GM21515 (cell line): Measurements from ENCODE around the gene SLC35E4.
"Not testable (repeated sequence)": the region's sequence is repeated elsewhere in the genome, so short reads cannot be mapped to it uniquely, and the experiment has no call there.

Source experiments
- ATAC-seq: cut with Tn5 transposase; IDR thresholded peaks from one replicate; pipeline ENCODE4 v1.9.1; 2021; ENCODE audit not compliant: unreplicated experiment

Gene SLC35E4

DNA sequence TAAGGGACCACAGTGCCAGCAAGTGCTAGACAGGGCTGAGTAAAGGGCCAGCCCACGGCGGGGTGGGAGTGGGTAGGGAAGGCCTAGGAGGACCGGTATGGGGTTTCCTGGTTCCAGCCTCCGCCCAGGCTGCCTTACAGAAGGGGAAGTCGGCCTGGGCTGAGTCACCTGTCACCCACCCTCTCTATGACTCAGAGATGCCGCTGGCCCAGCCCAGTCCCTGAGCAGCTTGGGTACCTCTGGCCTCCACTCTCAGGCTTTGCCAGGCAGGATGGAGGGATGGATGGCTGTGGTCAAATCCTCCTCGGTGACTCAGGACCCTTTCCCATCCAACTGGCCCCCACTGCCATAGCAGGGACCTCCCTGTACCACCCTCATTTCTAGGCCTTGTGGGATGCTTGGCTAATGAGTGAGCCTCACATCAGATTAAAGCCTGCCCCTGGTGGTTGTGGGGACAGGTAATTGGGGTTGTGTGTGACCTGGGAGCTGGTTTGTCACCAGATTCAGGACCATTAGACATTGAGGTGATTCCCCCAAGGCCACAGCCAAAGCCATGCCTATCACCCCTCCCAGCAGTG, 13.9 kb downstream of the SLC35E4 start:
- no peak for ATAC-seq

DNA sequence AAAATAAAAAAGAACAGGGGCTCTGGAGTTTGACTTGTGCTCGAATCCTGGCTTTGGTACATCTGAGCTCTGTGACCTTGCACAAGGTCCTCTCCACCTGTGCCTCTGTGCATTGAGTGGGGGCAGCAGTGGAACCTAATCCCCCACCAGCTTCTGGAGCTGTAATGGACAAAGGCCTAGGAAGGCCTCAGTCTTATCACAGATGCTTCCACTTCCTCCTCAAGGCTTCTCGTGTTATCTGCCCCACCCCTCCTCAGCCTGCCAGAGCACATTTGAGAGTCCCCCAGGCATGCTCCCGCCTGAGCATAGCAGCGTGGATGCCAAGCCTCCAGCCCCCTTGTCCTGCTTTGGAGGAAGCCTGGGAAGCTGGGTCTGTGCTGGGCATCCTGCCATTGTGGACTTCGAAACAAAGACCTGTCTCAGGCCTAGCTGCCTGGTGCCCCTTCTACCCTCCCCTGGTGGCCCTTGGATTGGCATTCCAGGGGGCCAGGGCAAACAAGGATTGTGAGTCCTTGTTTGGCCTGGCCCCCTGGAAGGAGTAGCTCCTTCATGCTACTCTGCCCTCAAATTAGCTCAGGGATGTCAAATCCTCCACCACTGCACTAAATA, 15.0 kb downstream of the SLC35E4 start:
- no peak for ATAC-seq

DNA sequence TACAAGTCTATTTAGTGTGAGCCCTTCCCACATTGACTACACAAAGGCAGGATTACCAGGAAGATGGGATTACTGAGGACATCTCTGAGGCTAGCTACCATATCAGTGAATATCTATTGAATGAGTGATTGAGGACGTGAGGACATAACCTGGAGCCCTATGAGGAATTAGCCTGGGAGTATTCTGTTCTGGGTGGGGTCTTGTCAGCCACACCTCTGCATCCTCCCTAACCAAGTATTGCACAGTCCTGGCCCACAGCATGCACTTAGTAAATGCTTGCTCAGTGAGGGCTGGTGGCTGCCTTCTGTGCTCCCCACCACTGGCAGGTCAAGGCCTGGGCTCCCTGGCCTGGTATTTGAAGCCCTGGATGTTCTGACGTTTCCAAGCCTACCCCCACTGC, 17.3 kb downstream of the SLC35E4 start:
- ATAC-seq: no peak

DNA sequence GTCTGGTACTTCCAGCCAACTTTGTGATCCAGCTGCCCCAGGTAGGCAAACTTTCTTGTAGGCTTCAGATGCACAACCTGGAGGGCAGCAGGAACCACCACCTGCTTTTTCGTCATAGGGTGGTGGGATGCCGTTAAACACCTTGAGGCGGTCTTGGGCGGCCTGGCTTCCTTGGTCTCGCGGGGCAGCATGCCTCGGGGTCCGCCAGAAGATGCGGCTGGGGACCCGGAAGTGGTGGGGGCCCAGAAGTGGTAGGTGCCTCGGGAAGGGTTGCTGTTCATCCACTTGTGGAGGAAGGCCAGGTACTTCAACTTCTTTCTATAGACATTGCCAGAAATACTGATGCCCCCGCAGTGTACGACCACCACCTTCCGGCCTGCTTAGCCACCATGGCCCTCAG, 18.8 kb downstream of the SLC35E4 start:
- ATAC-seq: no peak

DNA sequence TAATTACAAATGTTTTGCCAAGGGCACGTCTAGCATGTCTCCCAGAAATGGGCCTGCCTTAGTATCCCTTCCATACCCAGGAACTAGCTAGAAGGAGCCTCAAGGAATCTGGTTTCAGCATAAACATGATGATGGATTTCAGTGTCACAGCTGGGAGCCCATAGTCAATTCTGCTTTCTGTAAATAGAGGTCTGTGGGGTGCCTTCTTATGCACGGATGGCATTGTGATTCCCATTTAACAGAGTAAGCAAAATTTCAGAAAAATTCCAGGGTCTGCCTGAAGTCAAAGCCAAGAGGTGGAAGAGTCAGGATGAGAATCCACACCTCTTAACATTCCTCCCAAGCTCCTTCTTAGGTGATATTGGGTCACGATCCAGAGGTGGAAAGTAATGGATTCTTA, 20.0 kb downstream of the SLC35E4 start:
- ATAC-seq: no peak

DNA sequence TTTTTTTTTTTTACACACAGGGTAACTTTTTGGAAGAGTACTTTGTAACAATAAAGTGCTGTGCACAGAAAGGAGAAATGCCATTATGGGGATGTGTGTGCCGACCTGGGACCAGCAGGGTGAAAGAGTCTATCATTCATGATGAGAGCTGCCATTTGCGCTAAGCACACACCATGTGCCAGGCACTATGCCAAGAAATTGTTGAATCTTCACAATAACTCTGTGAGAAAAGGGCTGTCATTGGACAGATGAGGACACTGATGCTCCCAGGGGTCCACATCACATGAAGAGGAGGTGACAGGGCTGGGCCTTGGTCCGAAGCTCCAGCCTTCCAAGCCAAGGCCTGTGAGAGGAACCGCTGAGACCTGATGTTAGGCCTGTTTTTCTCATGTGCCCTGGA, 26.5 kb downstream of the SLC35E4 start:
- ATAC-seq: no peak

DNA sequence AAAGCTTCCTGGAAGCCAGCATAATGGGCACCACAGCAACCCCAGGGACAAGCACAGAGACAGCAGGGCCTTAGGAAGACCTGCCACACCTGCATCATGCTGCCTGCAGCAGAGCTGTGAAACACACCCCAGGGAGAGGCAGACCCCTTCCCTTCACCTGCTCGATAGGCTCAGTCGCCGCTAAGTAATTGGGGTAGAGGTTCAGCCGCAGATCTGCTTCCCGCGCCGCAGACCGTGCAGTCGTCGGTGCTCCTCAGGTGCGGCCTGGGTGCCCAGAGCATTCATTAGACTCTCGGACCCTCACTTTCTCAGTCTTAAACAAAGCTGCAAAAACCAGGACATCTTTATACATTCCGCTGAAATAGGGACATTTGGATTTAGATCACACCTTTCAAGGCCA, 29.2 kb downstream of the SLC35E4 start:
- ATAC-seq: no peak

DNA sequence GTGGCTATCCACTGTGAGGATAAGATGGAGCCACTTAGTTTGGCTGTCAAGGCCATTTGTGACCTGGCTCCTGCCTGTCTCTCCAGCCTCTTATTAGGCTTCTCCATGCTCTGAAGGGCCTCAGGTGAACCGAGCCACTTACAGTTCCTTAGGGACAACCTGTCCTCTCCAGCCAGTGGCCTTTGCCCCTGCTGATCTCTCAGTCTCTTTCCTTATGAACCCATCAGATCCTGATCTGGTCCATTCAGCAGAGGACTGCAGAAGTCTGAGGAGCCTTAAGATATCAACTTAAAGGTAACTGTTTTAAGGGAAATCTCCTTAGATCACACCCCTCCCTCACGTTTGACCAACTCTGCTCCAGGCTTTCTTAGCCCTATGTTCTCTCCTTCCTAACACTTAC, 29.7 kb downstream of the SLC35E4 start:
- no peak for ATAC-seq

DNA sequence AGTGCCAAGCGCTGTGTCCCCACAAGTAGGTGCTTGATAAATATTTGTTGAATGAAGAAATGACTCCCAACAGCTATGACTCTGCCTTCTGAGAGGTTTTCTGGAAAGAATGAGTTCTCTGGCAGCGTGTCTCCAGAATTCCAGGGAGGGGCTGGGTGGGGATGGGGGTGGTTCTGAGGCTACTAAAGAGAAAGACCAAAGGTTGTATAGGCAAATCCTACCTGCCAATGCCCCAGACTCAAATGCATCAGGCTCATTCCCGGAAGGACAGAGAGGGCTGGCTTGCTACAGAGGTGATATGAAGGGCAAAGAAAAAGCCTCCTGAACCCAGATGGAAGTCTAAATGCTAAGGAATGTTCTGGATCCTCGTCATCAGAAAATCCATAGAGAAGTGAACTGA, 30.2 kb downstream of the SLC35E4 start:
- no peak for ATAC-seq

DNA sequence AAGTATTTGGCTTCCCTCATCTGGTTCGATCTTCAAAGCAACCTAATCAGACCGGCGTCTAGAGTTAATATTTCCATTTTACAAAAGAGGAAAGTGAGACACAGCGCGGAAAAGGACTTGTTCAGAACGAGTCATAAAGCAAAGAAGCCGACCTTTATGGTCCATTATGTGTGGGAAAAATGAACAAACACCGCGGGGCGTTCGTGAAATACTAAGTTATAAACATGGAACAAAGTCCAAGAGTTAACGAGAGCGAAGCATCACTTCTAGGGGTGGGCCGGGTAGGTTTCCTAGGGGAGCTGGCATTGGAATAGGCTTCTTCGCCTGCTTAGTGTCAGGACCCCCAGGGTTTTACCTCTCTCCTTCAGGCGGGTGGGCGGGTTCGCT, 31.5 kb downstream of the SLC35E4 start:
- no peak for ATAC-seq

DNA sequence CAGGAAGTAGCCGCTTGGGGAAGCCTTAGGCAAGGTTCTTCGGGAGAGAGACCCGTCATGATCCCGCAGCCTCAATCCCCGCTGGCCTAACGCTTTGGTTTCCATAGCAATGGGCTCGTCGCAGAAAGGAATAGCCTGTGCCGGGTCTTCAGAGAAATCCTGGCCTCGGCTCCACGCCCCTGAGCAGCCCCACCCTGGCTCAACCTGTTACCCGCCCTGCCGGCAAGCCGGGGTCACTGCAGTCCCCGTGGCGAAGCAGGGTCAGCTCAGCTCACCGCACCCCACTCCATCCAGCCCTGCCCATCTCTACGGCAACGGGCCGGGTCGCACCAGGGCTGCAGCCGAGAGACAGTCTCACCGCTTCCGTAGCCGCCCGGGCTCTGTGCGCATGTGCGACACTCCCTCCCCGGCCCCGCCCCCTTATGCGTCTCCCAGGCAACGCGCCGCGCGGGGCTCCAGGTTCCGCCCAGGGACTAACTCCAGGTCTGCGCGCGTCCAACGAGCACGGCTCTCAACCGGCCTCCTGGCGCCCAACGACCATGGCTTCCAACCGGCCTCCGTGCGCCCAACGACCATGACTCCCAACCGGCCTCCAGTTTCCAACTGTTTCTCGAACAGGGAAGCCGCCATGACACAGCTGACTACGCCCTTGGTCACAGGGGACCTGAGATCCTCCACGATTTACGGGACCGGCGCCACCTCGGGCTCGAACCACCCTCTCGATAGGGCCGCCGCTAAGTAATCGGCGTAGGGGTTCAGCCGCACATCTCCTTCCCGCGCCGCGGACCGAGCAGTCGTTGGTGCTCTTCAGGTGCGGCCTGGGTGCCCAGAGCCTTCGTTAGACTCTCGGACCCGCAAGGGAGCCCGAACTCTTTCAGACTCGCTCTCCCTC, 32.2 kb downstream of the SLC35E4 start, which contains the start of gene DUSP18:
TSS of gene DUSP18 (minus strand) at position 382 of the 892 bp plus-strand sequence. CDS start 3,872 bp downstream, outside the sequence.
- ATAC-seq: peak; percentile 82

DNA sequence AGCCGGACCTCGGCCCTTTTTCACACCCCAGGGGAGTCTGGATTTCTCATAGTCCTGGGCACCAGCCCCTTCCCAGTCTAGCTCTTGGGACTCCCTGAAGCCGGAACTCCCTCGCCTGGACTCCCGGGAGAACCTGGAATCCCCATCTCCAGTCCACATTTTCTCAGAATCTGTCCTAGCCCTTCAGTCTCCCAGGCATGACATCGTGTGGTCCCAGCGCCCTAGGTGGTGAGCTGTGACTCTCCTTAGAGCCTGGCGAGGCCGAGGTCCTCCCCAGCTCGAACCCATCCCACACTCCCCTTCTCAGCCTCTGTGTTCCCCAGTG, 32.8 kb downstream of the SLC35E4 start:
- no peak for ATAC-seq

DNA sequence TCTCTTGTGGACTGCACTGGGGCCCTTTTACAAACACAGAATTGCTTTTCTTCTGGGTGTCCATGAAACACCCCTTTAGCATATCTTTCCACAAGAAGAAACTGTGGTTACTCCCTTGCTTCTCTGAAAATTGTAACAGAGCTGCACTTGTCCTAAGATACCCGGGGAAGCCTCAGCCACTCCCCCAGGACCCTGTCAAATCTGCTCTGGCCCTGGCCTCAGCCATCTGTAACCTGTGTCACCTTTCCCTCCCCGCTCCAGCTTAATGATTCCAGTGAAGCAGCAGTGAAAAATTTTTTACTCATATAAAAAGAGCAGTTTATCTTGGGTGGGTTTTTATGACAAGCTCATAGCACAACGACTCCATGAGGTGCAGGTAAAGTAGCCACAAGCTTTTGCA, 35.5 kb downstream of the SLC35E4 start:
- ATAC-seq: no peak

DNA sequence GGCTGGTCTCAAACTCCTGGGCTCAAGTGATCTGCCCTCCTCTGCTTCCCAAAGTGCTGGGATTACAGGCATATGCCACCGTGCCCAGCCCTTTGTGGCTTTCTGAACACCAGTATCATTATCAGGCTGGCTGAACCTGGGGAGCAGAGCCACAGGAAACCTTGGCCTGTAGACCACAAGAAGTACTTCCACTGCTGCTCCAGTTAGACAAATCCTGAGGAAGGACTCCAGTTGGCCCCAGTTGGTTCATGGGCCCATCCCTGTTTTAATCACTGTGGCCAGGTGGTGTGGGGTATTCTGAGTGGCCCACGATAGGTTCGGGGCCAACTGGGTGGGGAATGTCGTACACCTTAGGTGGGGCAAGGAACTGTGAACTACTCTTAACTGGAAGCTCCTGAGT, 37.6 kb downstream of the SLC35E4 start:
- ATAC-seq: no peak

DNA sequence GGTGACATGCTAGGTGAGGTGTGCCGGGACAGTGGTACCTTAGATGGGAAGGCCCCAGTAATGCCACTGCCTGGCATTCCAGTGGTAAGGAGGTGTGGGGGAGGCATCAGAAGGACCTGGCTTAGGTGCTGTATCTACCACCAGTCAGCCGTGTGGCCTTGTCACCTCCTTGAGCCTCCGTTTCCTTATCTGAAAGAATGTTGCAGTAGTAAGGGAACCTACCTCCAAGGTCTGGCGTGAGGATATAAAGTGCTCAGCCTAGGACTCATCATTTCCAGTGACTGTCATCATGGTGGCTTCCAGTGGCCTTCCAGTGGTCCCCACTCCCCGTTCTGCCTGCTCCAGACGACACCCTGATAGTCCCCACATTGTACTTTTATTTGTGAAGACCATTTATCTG, 38.9 kb downstream of the SLC35E4 start:
- ATAC-seq: no peak

DNA sequence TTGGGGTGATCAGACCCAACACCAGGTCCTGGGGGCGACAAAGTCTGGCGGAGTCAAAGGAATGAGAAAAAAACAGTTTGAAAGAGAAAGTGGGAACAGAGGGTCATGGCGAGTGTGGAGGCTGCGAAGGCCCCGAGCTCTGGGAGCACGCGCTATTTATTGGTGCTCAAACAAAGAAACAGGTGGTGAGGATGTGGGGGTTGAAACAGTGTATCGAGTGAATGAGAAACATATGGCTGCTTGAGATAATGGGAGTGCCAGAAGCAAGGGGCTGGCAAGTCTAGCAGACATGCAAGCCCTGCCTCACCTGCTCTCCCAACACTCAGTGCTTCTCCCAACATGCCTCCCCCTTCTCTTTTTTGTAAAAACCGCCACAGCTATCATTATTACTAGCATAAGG, 39.9 kb downstream of the SLC35E4 start:
- no peak for ATAC-seq

DNA sequence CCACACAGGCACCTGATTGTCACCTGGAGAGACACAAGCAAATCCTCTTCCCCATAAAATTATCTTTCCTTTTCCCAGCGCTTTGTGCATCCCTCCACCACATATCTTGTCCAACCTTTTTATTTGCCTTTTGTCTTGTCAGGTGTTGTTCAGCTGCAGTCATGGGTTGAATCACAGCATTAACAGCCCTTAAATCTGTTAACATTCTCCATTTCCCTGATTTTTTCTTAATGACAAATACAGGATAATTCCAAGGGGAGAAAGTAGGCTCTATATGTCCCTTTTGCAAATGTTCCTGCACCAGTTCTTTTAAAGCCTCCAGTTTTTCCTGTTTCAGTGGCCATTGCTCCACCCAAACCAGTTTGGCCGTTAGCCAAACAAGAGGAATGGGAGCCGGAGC, 41.0 kb downstream of the SLC35E4 start:
- ATAC-seq: not testable (repeated sequence)

DNA sequence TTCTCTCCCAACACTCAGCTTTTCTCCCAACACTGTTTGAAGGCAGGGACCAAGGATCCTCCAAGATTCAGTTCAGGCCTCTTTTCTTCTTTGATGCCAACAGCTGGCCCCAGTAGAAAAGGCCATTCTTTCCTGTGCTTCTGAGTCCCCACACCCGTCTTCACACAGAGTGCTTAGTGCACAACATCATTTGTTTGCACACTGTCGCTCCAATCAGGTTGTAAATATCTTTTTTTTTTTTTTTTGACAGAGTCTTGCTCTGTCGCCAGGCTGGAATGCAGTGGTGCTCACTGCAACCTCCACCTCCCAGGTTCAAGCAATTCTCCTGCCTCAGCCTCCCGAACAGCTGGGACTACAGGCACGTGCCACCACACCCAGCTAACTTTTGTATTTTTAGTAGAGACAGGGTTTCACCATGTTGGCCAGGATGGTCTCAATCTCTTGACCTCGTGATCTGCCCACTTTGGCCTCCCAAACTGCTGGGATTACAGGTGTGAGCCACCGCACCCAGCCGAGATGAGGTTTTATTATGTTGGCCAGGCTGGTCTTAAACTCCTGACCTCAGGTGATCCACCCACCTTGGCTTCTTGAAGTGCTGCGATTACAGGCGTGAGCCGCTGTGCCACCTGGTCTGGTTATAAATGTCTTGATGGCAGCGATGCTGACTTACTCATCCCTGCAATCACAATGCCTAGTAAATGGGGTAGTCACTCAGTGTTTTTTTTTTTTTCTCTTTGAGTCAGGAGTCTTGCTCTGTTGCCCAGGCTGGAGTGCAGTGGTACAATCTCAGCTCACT, 44.5 kb downstream of the SLC35E4 start:
- ATAC-seq: not testable (repeated sequence)

DNA sequence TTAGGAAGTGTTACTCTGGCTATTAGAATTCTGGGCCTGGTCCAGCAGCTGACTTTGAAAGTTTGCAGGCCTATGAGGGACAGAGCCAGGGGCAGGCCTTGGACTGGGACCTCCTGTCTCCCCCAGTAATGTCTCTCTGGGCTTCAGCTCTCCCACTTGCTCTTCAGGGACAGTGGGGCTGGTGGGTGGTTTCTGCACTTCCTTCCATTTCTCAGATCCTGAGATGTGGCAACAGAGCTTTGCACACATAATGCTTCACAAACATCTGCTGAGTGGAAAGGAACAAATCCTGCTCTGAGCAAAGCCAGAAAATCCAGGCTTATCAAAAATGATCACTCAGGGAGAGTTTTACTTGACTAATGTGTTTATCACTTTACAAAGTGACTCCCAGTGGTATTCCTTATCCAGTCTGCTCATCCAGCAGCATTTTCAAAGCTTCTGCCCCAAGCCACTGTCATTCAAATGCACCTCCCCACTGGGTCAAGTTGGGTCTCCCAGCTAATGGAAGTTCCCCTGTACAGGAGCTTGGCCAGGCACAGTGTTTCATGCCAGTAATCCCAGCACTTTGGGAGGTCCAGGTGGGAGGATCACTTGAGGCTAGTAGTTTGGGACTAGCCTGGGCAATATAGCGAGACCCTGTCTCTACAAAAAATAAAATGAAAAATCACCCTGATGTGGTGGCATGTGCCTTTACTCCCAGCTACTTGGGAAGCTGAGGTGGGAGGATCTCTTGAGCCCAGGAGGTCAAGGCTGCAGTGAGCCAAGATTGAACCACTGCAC, 45.6 kb downstream of the SLC35E4 start:
- no peak for ATAC-seq

DNA sequence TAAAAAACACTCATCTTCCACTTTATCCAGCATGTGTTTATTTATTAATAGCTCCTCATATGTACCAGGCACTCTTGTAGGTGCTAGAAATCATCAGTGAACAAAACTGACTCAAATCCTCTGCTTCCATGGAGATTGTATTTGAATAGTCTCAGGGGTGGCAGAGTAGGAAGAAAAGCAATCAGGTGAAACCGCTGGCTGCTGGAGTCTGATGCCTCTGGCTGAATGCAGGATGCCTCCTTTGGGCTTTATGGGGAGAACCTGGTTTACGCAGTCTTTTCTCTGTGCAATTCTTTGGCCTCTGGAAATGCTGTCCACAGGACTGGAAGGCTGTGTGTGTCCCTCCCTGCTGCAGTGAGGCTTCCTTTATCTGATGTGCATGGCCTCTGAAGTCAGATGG, 46.2 kb downstream of the SLC35E4 start:
- ATAC-seq: no peak

DNA sequence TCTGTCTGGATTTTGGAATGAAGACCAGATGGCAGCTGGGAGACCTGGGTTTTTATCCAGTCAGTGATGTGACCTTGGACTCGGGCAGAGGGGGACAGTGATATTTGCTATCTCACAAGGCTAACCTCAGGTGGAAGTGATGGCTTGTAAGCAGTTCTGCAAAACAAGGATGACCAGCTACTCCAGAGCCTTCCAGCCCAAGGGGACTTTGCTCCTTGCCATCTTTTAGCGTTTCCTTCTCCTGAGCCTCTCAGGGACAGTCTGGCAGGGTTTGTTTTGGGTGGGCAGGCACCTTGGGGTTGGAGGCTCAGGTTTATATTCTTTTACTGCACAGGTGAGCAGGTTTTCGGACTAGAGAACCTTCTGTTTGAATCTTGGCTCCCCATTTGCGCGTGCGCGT, 49.6 kb downstream of the SLC35E4 start:
- ATAC-seq: no peak
